ENCODE data around the gene TJP1.

DNA sequence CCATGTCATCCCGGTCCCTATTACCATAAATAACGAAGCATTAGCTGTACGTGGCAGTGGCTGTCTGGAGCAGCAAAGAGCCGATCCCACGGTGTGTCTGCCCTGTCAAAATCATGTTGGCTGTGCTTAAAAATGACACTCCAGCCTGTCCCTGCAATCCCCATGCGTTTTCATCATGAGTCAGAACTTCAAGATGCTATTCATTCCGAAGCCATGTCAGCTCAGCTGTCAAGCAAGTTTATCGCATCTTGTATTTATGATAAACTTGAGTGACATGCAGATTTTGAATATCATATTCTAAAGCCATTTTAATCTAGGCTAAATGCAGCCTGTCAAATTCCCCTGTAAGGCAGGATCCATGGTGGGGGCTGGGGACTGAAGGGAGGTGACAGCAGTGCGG lies 152.4 kb downstream of the TJP1 start:
- TF ChIP-seq, protein P1, sequence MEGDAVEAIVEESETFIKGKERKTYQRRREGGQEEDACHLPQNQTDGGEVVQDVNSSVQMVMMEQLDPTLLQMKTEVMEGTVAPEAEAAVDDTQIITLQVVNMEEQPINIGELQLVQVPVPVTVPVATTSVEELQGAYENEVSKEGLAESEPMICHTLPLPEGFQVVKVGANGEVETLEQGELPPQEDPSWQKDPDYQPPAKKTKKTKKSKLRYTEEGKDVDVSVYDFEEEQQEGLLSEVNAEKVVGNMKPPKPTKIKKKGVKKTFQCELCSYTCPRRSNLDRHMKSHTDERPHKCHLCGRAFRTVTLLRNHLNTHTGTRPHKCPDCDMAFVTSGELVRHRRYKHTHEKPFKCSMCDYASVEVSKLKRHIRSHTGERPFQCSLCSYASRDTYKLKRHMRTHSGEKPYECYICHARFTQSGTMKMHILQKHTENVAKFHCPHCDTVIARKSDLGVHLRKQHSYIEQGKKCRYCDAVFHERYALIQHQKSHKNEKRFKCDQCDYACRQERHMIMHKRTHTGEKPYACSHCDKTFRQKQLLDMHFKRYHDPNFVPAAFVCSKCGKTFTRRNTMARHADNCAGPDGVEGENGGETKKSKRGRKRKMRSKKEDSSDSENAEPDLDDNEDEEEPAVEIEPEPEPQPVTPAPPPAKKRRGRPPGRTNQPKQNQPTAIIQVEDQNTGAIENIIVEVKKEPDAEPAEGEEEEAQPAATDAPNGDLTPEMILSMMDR (IDR thresholded peaks at IDR 0.05), result no peak
- TF ChIP-seq EP300 (IDR thresholded peaks at IDR 0.05) (no peak), POLR2A (IDR thresholded peaks at IDR 0.05) (no peak), POLR2AphosphoS5 (IDR thresholded peaks at IDR 0.05) (no peak)

Data from suprapubic skin (tissue), 4 donors.